HG02571 (cell line): ENCODE results near the gene ANKRD65.
"Not testable (repeated sequence)": the region's sequence is repeated elsewhere in the genome, so short reads cannot be mapped to it uniquely, and the experiment has no call there.

ENCODE experiments used
- ATAC-seq: cut with Tn5 transposase; IDR thresholded peaks from one replicate; pipeline ENCODE4 v1.9.1; 2021; ENCODE audit warnings: mild to moderate bottlenecking, moderate library complexity; ENCODE audit not compliant: unreplicated experiment

Gene ANKRD65

DNA sequence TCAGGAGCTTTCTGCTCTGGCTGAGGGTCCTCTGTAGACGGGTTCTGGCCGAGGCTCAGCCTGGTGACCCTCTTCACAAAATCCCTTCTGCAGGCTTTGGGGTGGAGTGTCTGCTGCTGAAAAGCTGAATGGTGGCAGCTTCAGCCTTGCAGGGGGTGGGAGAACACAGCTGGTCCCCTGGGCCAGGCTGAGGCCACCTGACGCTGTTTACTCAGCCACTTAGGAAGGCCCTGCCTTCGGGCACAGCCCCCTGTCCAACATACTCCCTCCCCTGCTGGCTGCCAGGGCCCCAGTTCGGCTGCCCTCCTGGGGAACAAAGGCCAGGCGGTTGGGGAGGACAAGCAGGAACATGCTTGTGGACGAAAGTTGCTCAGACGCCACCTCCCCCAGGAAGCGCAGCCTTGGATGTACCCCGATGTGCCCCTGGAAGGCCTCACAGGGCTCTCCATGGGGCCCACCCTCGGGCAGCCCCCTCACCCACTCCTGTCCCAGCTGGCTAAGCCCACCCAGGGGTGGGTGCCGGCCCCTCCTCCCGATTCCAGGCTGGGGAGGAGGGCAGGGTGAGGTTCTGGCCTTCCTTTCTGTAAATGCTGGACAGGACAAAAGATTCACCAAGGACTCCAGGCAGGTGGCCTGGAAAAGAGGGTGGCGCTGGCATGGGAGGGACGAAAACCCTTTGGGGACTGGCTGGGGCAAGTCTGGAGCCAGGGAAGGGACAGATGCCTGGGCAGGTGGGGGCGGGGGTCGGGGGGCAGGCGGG is at the start of gene ANKRD65:
ANKRD65 (minus strand) TSS at position 130 of the 760 bp plus-strand sequence. CDS start 271 bp downstream, outside the sequence.
- ATAC-seq, result no peak

DNA sequence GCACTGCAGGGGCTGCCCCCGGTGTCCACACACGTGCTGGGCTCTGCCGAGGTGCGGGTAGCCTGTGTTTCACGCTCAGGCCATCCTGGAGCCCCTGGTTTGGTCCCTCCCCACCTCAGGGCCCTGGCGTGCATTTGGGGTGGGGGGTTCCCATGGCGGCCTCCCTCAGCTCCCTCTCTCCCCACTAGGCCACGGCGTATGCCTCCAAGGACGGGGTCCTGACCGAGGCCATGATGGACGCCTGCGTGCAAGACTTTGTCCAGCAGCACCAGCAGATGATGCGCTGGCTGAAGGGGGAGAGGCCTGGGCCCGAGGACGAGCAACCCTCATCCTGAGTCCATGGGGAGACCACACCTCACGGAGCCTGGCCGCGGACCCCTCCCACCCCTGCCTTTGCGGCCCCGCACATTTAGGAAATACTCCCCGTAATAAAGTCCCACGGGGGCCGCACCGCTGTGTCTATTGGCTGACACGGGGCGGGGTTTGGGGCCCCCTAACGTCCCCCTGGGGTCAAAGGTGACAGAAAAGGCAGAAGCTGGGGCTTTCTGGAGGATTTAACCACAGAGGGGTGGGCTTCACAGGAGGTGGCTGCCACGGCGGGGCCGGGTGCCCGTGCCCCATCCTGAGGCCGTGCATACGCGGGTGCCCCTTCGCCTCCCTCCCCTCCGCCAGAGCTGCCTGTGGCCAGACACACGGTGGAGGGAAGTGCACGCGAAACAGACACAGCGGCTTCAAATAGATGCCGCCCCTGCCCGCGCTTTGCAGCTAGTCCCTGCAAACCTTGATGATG is 47.3 kb upstream of the ANKRD65 start:
- ATAC-seq, result not testable (repeated sequence)

DNA sequence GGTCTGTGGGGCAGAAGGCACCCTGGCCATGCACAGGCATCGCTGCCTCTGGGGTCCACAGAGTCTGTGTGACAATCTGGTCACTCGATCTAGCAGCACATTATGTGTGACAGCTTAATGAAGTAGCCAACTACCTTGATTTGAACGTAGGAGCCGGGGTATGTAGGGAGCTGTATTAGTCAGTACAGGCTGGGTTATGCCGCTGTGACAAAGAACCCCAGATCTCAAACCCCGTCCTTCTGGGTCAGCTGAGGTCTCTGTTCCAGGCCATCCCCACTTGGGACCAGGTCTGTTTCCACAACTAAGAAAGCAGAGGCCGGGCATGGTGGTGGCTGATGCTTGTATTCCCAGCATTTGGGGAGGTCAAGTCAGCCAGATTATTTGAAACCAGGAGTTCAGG is 42.2 kb upstream of the ANKRD65 start:
- ATAC-seq, result no peak

DNA sequence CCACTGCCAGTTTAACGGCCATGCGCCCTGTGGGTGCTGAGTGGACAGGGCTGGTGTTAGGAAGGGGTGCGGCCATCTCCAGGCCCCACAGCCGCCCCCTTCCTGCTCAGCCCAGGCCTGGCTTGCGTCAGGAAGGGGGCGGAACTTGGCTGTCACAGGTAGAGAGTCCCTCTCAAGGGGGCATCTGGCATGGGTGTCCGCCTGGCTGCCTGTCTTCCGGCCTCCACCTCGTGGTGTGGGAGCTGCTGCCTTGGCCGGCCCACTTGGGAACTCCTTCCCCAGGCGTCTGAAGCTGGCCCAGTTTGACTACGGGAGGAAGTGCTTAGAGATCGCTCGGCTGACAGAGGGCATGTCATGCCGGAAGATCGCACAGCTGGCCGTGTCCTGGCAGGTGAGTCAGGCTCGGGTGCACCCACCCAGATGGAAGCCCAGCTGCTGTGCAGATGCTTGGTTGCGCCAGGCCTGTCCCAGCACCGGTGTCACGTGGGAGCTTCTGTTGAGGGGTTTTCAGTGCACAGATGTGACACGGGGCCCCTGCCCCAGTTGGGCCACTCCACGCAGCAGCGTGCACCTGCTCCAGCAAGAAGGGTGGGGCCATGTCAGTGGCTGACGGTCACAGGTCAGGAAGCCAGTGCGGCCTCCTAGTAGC is 41.4 kb upstream of the ANKRD65 start:
- ATAC-seq, result no peak

DNA sequence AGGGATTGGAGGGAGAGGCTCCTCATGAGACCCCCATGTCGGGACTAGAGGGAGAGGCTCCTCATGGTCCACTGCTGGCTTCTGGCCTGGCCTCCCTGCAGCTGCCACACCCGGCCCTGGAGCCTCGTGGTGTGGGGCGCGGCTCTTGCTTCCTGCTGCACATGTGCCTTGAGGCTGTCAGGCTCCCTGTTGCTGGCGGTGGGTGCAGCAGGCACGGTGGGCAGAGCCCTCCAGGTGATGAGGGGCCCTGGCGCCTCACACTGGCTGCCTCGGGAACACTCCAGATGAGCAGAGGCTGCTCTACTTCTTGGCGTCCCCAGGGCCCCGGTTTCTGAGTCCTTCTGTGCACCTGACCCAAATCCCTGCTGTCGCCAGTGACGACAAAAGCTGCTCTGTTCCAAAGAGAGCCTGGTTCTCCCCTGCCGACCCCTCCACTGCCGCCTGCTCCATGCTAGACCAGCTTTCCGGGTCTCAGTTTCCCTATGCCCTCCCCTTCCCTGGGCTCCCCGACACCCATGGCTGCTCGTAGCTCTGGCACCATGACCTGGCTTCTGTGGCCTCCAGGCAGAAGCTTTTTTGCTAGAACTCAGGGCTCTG is 40.7 kb upstream of the ANKRD65 start:
- no peak for ATAC-seq

DNA sequence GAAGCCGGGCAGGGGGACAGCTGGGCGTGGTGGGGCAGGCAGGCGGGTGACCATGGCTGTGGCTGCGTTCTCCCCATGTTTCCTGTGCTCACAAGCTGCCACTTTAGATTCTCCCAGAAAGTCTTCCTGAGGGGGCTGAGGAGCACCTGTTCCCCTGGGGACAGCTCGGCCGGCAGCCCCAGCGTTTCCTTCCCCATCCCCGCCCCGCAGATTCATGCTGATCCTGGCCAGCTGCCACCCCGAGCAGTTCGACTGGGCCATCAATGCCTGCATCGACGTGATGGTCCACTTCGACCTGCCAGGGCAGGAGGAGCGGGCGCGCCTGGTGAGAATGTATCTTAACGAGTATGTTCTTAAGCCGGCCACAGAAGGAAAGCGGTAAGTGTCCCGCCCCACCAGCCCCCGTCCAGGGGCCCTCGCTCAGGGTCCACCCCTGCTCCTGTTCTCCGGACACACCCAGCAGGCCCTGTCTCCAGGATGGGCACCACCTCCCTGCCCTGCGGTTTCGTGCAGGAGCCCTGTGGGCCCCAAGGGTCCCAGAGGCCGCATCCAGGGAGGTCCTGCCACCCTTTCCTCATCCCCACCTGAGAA is 39.6 kb upstream of the ANKRD65 start:
- ATAC-seq, result no peak

DNA sequence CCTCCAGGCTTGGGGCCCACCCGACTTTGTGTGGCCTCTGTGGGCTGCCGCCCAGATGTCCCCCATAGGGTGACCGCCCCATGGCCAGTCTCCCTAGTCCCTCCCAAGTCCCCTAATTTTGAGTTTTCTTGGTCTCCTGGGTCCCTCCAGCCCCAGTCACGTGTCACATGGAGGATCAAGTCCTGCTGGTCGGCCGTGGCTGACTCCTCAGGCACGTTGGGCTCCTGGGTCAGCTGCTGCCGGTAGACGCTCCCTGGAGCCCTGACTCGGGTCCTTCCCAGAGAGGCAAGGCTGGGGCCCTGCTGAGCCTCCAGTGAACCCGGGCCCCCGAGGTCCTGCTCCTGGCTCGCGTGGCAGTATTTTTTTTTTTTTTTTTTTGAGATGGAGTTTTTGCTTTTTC is 38.6 kb upstream of the ANKRD65 start:
- not testable (repeated sequence) for ATAC-seq

DNA sequence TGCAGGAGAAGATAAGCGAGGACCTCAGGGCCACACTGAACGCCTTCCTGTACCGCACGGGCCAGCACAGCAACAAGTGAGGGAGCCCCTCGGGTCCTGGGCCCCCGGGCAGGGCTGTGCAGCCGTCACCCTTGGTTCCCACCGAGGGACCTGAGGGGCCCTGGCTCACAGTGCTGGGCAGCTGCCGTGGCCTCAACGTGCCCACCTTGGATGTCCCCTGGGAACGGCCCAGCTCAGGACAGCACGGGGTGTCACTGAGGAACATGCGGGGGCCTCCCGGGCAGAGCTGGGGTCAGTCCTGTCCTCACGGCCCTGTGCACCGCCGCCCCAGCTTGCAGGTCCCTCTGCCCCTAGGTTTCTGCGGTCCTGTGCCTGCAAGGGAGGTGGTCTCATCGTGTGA is 38.1 kb upstream of the ANKRD65 start:
- ATAC-seq, result not testable (repeated sequence)

DNA sequence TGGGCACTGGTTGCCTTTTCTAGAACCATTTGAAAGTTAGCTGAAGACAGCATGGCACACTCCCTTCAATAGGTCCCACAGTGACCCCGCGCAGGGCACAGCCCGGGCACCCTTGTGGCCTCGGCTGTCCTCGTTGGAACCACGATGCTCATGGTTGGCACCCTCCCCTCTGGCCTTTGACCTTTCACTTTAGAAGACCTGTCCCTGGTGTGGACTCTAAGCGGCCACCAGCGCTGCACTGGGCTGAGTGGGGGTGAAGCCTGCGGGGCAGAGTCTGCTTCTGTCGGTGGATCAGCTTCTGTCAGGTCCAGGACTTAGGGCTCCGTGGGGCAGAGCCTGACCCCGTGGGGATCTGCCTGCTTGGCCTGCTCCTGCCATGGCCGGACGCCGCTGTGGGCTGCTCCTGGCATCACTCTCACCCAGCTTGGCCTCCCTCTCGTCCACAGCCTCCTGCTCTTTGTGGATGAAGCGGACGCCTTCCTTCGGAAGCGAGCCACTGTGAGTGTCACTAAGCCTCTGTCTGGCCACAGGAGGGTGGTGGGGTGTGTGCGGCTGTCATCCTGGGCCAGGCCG is 35.7 kb upstream of the ANKRD65 start:
- not testable (repeated sequence) for ATAC-seq

DNA sequence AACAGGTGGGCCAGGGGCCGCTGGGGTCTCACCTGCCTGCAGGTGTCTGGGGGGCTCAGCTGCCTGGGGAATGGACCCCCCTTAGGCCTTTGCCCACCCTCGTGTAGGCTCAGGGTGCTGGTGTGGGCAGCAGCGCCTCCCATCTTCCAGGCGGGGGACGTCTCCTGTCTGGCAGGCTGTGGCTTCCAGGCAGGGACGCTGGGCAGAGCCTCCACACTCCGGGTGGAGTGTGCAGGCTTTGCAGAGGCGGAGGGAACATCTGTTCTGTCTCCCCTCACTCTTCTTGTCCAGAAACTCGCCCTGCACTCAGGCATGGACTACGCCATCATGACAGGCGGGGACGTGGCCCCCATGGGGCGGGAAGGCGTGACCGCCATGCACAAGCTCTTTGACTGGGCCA is 34.9 kb upstream of the ANKRD65 start:
- ATAC-seq, result not testable (repeated sequence)

DNA sequence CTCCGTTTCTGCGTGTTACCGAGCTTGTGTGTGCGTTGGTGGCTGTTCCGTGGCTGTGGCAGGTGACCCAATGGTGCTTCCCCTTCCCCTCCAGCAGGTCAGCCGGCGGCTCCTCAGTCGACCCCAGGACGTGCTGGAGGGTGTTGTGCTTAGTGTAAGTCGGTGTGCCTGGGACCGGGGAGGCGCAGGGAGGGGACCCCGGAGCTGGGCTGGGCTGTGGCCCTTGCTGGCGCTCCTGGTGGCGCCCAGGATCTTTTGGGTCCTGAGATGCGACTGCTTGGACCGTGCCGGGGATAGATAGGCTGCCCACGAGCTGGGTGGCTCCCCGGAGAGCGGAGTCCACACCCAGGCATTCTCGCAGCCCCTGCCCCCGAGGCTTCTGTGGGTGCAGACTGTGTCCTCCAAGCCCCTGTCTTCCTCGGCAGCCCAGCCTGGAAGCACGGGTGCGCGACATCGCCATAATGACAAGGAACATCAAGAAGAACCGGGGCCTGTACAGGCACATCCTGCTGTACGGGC is 34.3 kb upstream of the ANKRD65 start:
- ATAC-seq, result no peak

DNA sequence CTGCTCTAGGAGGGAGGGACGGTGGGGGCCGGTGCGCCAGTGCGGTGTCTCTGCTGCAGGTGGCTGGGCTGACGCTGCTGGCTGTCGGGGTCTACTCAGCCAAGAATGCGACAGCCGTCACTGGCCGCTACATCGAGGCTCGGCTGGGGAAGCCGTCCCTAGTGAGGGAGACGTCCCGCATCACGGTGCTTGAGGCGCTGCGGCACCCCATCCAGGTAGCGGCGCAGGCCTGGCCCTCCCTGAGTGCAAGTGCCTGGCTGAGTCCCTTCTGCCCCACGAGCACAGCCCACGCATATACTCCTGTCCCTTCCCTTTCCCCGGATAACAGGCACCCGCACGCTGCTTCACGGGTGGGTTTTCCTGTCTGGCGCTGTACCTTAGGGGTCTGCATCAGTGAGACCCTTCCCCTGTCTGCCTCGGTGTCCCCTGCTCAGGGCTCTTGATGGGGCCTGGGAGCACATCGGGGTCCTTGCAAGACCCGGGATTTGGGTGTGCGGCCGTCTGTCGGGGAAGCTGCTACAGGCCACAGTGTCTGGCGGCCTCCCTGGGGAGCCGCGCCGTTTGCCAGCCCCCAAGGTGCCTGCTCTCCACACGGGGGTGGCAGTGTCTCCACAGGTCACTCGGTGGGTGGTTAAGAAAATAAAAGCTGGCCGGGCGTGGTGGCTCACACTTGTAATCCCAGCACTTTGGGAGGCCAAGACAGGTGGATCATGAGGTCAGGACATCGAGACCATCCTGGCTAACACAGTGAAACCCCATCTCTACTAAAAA is 33.4 kb upstream of the ANKRD65 start:
- not testable (repeated sequence) for ATAC-seq

DNA sequence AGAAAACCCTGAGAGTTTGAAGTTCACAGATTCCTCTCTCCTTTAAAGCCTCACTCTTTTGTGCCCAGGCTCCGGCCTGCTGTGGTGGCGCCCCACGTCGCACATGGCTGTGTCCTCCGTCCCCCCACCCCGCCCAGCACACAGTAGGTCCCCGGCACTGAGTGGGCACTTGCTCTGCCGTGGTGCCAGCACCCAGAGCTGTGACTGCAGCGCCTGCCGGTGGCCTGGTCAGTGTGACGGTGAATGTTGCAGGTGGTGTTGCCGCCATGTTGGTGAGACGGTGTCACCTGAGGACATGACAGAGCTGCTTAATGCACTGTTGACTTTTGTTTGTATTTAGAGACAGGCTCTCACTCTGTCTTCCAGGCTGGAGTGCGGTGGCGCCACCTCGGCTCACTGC is 31.8 kb upstream of the ANKRD65 start:
- no peak for ATAC-seq

DNA sequence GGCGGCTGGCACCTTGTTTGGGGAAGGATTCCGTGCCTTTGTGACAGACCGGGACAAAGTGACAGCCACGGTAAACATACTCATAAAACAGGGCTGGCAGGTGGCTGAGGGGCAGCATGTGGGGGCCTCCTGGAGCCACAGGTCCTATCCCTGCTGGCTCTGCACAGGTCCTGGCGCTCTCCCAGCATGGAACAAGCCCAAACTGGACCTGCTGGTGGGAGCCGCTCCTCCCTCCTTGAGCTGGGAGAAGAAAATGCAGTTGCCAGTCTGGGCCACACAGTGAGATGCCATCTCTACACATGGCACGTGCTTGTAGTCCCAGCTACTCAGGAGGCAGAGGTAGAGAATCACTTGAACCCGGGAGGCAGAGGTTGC is 31.3 kb upstream of the ANKRD65 start:
- ATAC-seq, result not testable (repeated sequence)

DNA sequence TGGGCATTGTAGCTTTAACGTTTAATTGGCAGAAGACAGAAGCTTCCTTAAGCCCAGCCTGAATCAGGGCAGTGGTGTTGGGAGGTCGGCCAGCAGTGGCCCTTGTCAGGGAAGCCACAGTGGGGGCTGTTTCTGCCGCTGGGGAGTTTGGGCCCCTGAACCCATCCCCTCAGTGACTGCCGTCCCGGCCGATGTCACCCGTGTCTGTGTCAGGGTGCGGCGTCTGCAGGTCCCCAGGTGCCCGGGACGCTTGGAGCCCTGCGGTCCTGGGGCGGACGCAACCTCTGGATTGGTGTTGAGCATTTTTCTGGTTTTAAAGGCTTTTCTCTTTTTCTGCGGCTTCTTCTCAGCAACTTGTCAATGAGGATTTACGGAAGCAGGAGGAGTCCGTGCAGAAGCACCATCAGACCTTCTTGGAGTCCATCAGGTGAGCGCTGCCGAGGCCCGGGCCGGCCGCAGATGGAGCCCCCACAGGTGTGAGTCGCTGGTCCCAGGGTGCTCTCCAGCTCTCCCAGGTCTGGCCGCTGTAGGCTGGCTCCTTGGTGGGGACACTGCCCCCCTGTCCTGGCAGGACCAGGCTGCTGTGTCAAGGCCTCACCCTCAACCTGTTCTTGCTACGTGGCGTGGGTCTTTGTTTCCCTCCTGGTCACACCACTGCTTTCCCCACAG is 30.8 kb upstream of the ANKRD65 start:
- ATAC-seq, result no peak

DNA sequence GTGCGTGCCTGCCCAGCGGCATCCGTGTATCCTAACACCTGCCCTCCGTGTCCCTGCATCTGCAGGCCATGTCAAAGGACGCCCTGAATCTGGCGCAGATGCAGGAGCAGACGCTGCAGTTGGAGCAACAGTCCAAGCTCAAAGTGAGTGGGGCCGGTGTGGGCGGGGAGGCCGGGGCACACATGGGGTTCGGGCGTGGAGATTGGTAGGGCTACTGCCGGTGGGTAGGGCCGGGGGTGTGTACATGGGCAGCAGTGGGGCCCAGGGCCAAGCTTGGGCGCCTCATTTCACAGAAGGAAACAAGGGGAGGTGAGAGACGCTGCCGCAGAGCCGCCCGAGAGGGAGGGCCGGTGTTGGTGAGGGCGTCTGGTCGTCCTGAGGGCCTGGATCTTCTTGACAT is 29.5 kb upstream of the ANKRD65 start:
- not testable (repeated sequence) for ATAC-seq

DNA sequence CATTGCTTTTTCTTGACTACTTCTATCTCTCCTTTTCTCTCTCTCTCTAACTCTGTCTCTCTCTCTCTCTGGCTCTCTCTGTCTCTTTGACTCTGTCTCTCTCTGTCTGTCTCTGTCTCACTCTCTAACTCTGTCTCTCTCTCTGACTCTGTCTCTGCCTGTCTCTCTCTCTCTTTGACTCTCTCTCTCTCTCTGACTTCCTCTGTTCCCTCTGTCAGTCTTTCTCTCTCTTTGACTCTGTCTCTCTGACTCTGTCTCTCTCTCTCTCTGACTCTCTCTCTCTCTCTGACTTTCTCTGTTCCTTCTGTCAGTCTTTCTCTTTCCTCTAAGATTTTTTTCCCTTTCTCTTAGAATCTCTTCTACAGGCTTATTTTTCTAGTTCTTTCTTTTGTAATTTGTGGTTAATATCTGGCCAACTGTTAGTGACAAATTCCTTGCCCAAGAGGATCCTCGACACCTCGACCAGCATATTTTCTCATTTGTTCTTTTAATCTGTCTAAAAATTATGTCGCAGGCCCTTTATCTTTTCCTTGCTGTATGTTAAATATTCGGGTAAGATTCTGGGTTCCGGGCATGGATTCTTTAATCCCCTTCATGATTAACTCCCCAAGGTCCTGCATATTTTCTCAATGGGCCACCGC is 28.1 kb upstream of the ANKRD65 start, which contains the start of gene ATAD3C:
ATAD3C (plus strand) TSS at position 591 of the 641 bp plus-strand sequence. CDS start 995 bp downstream, outside the sequence.
- ATAC-seq, result no peak

DNA sequence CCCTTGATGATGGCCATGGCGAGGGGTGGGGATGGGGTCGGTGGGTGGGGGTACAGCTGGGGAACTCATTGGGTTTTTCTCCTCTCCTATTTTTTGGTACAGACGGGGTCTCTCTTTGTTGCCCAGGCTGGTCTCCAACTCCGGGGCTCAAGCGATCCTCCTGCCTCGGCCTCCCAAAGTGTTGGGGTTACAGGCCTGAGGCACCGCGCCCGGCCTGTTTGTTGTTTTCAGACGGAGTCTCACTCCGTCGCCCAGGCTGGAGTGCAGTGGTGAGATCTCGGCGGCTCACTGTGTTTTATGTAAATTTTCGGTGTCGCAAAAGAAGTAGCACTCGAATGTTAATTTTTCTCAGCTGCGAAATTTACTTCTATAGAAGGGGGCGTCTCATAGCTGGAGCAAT is 25.6 kb upstream of the ANKRD65 start:
- not testable (repeated sequence) for ATAC-seq
